Heart right ventricle (tissue), 16 donors: ENCODE data around the gene SUN3. TPM values are rescaled to one million over a fixed set of nuclear protein-coding genes. Genes with fewer than 3 reads are reported as not detected.

Source experiments
- ATAC-seq, 8 donors: fragments of 200-7000 bp; cut with Tn5 transposase; one replicate each; pipeline ENCODE4 v1.9.1; 2020; ENCODE audit warnings: mild to moderate bottlenecking in 8 of 8, moderate library complexity in 8 of 8, moderate number of reproducible peaks in 1 of 8
- DNase-seq, 2 donors: peaks; one replicate each; pipeline ENCODE4 v3.0.0-alpha.2; 2020
- H3K27ac ChIP-seq, 10 donors: fragments of 200-600 bp; sonication (generic) in 2 of 10; one replicate each; pipeline versions ENCODE4 v1.5.0 to v1.8.0; 2020 to 2022; ENCODE audit warnings: mild to moderate bottlenecking in 3 of 10
- H3K27me3 ChIP-seq, 7 donors: fragments of 200-600 bp; one replicate each; pipeline ENCODE4 v1.8.0; 2021 to 2022; ENCODE audit warnings: mild to moderate bottlenecking in 2 of 7
- H3K36me3 ChIP-seq, 9 donors: fragments of 200-600 bp; sonication (generic) in 1 of 9; one replicate each; pipeline versions ENCODE4 v1.5.0 to v1.8.0; 2020 to 2022; ENCODE audit warnings: mild to moderate bottlenecking in 2 of 9
- H3K4me1 ChIP-seq, 9 donors: fragments of 200-600 bp; sonication (generic) in 1 of 9; one replicate each; pipeline versions ENCODE4 v1.5.0 to v1.8.0; 2020 to 2022; ENCODE audit warnings: mild to moderate bottlenecking in 4 of 9
- H3K4me3 ChIP-seq, 10 donors: fragments of 200-600 bp; sonication (generic) in 2 of 10; one replicate each; pipeline versions ENCODE4 v1.5.0 to v1.8.0; 2020 to 2022; ENCODE audit warnings: mild to moderate bottlenecking in 7 of 10, moderate library complexity in 2 of 10
- H3K9me3 ChIP-seq, 11 donors: fragments of 200-600 bp in 10 of 11; sonication (generic) in 2 of 11; one replicate each; pipeline versions ENCODE4 v1.5.0 to v1.8.0; 2013 to 2022; ENCODE audit warnings: mild to moderate bottlenecking in 2 of 11, control low read depth in 1 of 11, moderate library complexity in 1 of 11
- WGBS, 2 donors: extraction: QIAGEN DNeasy Blood & Tissue Kit; methylation state at CpG; one replicate each; pipeline ENCODE4 v1.1.7; 2013; ENCODE audit warnings: inconsistent platforms in 1 of 2; 5-methylcytosine and 5-hydroxymethylcytosine counted together
- intact Hi-C, 10 donors: fragments of 100-400 bp; cut with DNase I; formaldehyde crosslinking; loops; one replicate each; pipeline versions ENCODE4 v1.11.1 to v1.14.2; 2022
- polyA plus RNA-seq, 2 donors: library from polyadenylated mRNA; stranded (reverse); fragments of 200-250 nt; gene quantifications; one replicate each; pipeline ENCODE4 v1.2.3, GENCODE V29; 2013
- total RNA-seq, 10 donors: library from RNA; stranded (reverse); fragmentation: NEBNext Ultra II Directional in 3 of 10; extraction: Animal tissue kit (Norgen Biotek cat#: 25700) in 3 of 10; gene quantifications; one replicate each; pipeline versions ENCODE4 v1.2.1 to v1.2.4, GENCODE V29; 2021 to 2023
- TF ChIP-seq, protein P1 (sequence below), 9 donors: fragments of 200-600 bp; sonication (generic) in 2 of 9; IDR thresholded peaks; one replicate each; pipeline versions ENCODE4 v1.5.0 to v1.8.0; 2021 to 2022; ENCODE audit warnings: antibody characterized with exemption in 9 of 9, mild to moderate bottlenecking in 5 of 9, moderate library complexity in 1 of 9
- donor health status: Arrhythmogenic right ventricular cardiomyopathy.
- donor health status: ischemic (EF 13 %, LVEDD 7.1; RV severe dilation, severe dysfunction).
- donor health status: healthy with polysubstance abuse.
- donor health status: DM: no; HTN: yes; CAD: no.
- donor health status: DM: no; HTN: no; CAD: no.
- donor health status: ischemic (EF 25% LVEDD 6.9; RV normal size, moderate dysfunction).
- donor health status: ischemic (EF 25% LVEDD 5.7; RV mildly dilated, moderate dysfunction).
- donor health status: healthy.
- donor health status: DM: yes; HTN: yes; CAD: no.
- donor health status: Ischemic cardiomyopathy.
- donor health status: ischemic (EF 35%, LVEDD 5.7; RV mildly dilated, moderate dysfunction).
- donor health status: nonischemic (EF 11% LVEDD 7.7; RV severe dilation, severe dysfunction).
- donor health status: DM: yes; HTN: yes; CAD: no.
- donor health status: PGD.
- donor health status: ischemic (EF 29% LVEDD 5.4; RV normal size, mild dysfunction).
- donor health status: nonischemic (EF 23%, LVEDD 6.1; RV moderate dilation, normal function).

Gene SUN3
- total and polyA plus RNA-seq, 12 donors: not detected

DNA sequence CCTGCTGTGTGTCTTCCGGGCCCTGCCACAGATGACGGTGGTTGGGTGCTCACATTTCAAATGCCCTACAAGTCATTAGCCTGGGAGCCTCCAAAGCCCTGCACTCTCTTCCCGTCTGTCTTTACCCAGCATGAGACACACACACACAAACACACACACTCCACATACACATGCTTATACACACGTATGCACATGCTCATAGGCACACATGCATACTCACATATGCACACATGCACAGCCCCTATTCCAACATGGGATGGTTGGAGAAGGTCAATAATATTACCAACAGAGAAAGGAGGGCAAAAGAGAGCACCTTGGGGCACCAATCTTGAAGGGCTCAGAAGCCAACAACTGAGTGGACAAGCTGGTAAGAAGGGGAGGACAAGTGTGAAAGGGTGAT is 19.0 kb downstream of the SUN3 start:
- Histone ChIP-seq H3K4me1 (peaks cover 0 to 13% (median 0%) of the 10 kb centered on the region in 9 donors), H3K27me3 (peaks cover 0 to 4% (median 0%) of the 10 kb centered on the region in 7 donors), H3K27ac (no peak overlapping the region), H3K4me3 (no peak overlapping the region), H3K36me3 (no peaks in the 10 kb centered on the region), H3K9me3 (peaks cover 0 to 6% (median 0%) of the 10 kb centered on the region in 11 donors)
- intact Hi-C loops: no loop called here
- WGBS, 2 donors: 92 to 95% methylated on average over 4 of the region's 4 CpGs
- TF ChIP-seq, protein P1, sequence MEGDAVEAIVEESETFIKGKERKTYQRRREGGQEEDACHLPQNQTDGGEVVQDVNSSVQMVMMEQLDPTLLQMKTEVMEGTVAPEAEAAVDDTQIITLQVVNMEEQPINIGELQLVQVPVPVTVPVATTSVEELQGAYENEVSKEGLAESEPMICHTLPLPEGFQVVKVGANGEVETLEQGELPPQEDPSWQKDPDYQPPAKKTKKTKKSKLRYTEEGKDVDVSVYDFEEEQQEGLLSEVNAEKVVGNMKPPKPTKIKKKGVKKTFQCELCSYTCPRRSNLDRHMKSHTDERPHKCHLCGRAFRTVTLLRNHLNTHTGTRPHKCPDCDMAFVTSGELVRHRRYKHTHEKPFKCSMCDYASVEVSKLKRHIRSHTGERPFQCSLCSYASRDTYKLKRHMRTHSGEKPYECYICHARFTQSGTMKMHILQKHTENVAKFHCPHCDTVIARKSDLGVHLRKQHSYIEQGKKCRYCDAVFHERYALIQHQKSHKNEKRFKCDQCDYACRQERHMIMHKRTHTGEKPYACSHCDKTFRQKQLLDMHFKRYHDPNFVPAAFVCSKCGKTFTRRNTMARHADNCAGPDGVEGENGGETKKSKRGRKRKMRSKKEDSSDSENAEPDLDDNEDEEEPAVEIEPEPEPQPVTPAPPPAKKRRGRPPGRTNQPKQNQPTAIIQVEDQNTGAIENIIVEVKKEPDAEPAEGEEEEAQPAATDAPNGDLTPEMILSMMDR (IDR thresholded peaks at IDR 0.05): no peak
- ATAC-seq: no peak
- no peak for DNase-seq

DNA sequence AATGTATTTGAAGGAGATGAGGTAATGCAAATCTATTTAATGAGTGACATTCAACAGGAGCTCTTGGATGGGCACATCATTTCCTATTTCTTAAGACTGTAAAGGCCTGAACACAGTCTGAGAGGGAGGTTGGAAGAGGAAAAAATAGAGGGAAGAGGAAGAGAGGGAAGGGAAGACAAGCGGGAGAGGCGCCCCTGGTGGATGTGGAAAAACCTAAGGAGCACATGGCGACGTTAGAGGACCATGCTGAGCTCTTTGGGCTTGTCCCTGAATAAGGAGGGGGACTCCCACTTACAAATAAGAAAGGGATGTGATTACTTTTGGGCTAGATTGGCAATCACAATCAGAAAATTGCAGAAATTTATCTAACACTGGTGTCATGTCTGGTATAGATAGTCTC is 19.6 kb downstream of the SUN3 start:
- 85 to 92% methylated on average over 4 of the region's 4 CpGs for WGBS, 2 donors
- Histone ChIP-seq H3K36me3 (no peaks in the 10 kb centered on the region), H3K9me3 (peaks cover 0 to 6% (median 0%) of the 10 kb centered on the region in 11 donors), H3K27me3 (peaks cover 0 to 4% (median 0%) of the 10 kb centered on the region in 7 donors), H3K27ac (no peak overlapping the region), H3K4me3 (no peak overlapping the region), H3K4me1 (peaks cover 0 to 13% (median 0%) of the 10 kb centered on the region in 9 donors)
- ATAC-seq (no peak), DNase-seq (no peak)
- TF ChIP-seq, protein P1 (IDR thresholded peaks at IDR 0.05): no peak
- intact Hi-C loops: no loop called here

DNA sequence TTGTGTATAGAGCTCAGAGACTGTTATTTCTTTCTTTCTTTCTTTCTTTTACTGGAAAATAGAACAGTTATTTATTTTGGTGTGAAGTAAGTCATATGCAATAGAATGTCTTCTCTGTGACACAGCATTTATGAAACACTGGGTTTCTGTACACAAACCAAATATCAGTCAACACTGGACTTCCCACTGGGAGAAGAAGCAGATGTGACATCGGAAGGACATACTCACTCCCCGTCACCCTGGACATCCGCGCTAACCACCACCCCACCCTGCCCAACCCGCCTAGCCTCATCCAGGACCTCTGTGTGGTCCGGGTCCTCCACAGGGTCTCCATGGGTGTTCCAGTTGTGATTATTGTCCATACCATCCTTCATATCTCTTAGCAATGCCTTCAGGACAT is 22.0 kb downstream of the SUN3 start:
- intact Hi-C loops: no loop called here
- Histone ChIP-seq H3K4me1 (peaks cover 0 to 10% (median 0%) of the 10 kb centered on the region in 9 donors), H3K36me3 (no peaks in the 10 kb centered on the region), H3K27ac (no peak overlapping the region), H3K4me3 (no peak overlapping the region), H3K9me3 (peaks cover 0 to 5% (median 0%) of the 10 kb centered on the region in 11 donors), H3K27me3 (peaks cover 0 to 4% (median 0%) of the 10 kb centered on the region in 7 donors)
- TF ChIP-seq, protein P1 (IDR thresholded peaks at IDR 0.05): no peak
- WGBS, 2 donors: 90 to 93% methylated on average over 6 of the region's 6 CpGs
- no peak for ATAC-seq
- no peak for DNase-seq

DNA sequence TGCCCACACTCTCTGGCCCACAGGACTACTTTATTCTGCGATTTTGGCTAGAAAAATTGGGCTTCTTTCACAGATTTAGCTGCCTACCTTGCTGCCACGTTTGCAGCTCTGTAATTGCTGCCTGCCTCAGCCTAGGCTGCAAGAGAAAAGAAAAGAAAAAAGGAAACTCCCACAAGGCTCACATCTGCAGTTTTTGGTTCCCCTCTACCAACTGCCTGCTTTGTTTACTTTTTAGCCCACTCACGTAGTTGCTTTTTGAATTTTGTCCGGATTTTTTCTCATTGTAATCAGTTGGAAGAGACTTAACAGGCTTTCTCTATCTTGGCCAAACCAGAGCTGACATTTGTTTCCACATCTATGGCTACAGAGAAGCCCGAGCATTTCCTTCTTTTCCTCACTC is 24.3 kb downstream of the SUN3 start:
- Histone ChIP-seq H3K27ac (no peak overlapping the region), H3K9me3 (peaks cover 0 to 5% (median 0%) of the 10 kb centered on the region in 11 donors), H3K4me1 (no peaks in the 10 kb centered on the region), H3K4me3 (no peak overlapping the region), H3K36me3 (no peaks in the 10 kb centered on the region), H3K27me3 (peaks cover 0 to 4% (median 0%) of the 10 kb centered on the region in 7 donors)
- no peak for ATAC-seq
- intact Hi-C loops: no loop called here
- no peak for DNase-seq
- WGBS, 2 donors: 43 to 54% methylated on average over 5 of the region's 5 CpGs
- TF ChIP-seq, protein P1 (IDR thresholded peaks at IDR 0.05): no peak
